H9 (cell line): ENCODE measurements around the gene TRPM2. TPM values are rescaled to one million over a fixed set of nuclear protein-coding genes. Genes with fewer than 3 reads are reported as not detected.

ENCODE experiments used
- DNase-seq: peaks from one replicate; pipeline ENCODE4 v3.0.0-alpha.2; 2017
- H2AFZ ChIP-seq: one replicate; pipeline ENCODE4 v1.6.1; 2013; ENCODE audit warnings: mild to moderate bottlenecking, low read length, control low read depth, moderate library complexity
- H2AK5ac ChIP-seq: 2 replicates; pipeline ENCODE4 v1.6.1; 2013; ENCODE audit warnings: low read length, control low read depth, mixed read lengths; ENCODE audit not compliant: insufficient read length
- H2BK120ac ChIP-seq: one replicate; pipeline ENCODE4 v1.6.1; 2013; ENCODE audit warnings: low read depth, mild to moderate bottlenecking, low read length, control low read depth, inconsistent platforms; ENCODE audit not compliant: poor library complexity, severe bottlenecking
- H2BK12ac ChIP-seq: 2 replicates; pipeline ENCODE4 v1.6.1; 2013; ENCODE audit warnings: low read length, control low read depth, mixed read lengths, low read depth; ENCODE audit not compliant: insufficient read length
- H2BK15ac ChIP-seq: 2 replicates; pipeline ENCODE4 v1.6.1; 2013; ENCODE audit warnings: low read depth, low read length, control low read depth
- H2BK20ac ChIP-seq: one replicate; pipeline ENCODE4 v1.6.1; 2013; ENCODE audit warnings: low read depth, mild to moderate bottlenecking, low read length, control low read depth, inconsistent platforms; ENCODE audit not compliant: poor library complexity, severe bottlenecking
- H2BK5ac ChIP-seq: 2 replicates; pipeline ENCODE4 v1.6.1; 2013; ENCODE audit warnings: low read length, control low read depth, mixed read lengths; ENCODE audit not compliant: insufficient read length
- H3K14ac ChIP-seq: 2 replicates; pipeline ENCODE4 v1.6.1; 2013; ENCODE audit warnings: low read length, control low read depth; ENCODE audit not compliant: insufficient read depth
- H3K18ac ChIP-seq: 2 replicates; pipeline ENCODE4 v1.6.1; 2013; ENCODE audit warnings: low read depth, mild to moderate bottlenecking, mixed read lengths, low read length, control low read depth; ENCODE audit not compliant: insufficient read length
- H3K23ac ChIP-seq: 2 replicates; pipeline ENCODE4 v1.6.1; 2013; ENCODE audit warnings: low read length, control low read depth, mixed read lengths, low read depth; ENCODE audit not compliant: insufficient read length
- H3K23me2 ChIP-seq: 2 replicates; pipeline ENCODE4 v1.6.1; 2013; ENCODE audit warnings: low read depth, mild to moderate bottlenecking, mixed read lengths, low read length, control low read depth; ENCODE audit not compliant: insufficient read length, poor library complexity, severe bottlenecking
- H3K27ac ChIP-seq: 2 replicates; pipeline ENCODE4 v1.5.1; 2013; ENCODE audit warnings: low read length, control low read depth, mixed read lengths, low read depth; ENCODE audit not compliant: insufficient read length
- H3K27me3 ChIP-seq: 2 replicates; pipeline ENCODE4 v1.6.1; 2013; ENCODE audit warnings: low read length, control low read depth, inconsistent platforms; ENCODE audit not compliant: insufficient read depth
- H3K4ac ChIP-seq: 2 replicates; pipeline ENCODE4 v1.6.1; 2013; ENCODE audit warnings: low read depth, mild to moderate bottlenecking, control low read depth, inconsistent platforms, low read length, moderate library complexity
- H3K4me1 ChIP-seq: 2 replicates; pipeline ENCODE4 v1.6.1; 2013; ENCODE audit warnings: low read length, control low read depth, inconsistent platforms; ENCODE audit not compliant: insufficient read depth
- H3K4me2 ChIP-seq: 2 replicates; pipeline ENCODE4 v1.6.1; 2013; ENCODE audit warnings: low read length, control low read depth, mixed read lengths; ENCODE audit not compliant: insufficient read length, insufficient read depth
- H3K56ac ChIP-seq: 2 replicates; pipeline ENCODE4 v1.6.1; 2013; ENCODE audit warnings: low read depth, mild to moderate bottlenecking, mixed read lengths, low read length, control low read depth; ENCODE audit not compliant: insufficient read length
- H3K79me1 ChIP-seq: 2 replicates; pipeline ENCODE4 v1.6.1; 2013; ENCODE audit warnings: low read depth, mild to moderate bottlenecking, moderate library complexity, low read length, control low read depth, inconsistent platforms; ENCODE audit not compliant: insufficient read depth, poor library complexity, severe bottlenecking
- H3K79me2 ChIP-seq: 2 replicates; pipeline ENCODE4 v1.6.1; 2013; ENCODE audit warnings: low read length, control low read depth, inconsistent platforms; ENCODE audit not compliant: insufficient read depth
- H3K9ac ChIP-seq: 2 replicates; pipeline ENCODE4 v1.6.1; 2013; ENCODE audit warnings: low read length, control low read depth, mixed read lengths; ENCODE audit not compliant: insufficient read length; ENCODE audit errors: extremely low read depth
- H3K9me3 ChIP-seq: one replicate; pipeline ENCODE4 v1.6.1; 2013; ENCODE audit warnings: low read depth, low read length, inconsistent platforms; ENCODE audit not compliant: control insufficient read depth
- H3T11ph ChIP-seq: one replicate; pipeline ENCODE4 v1.6.1; 2013; ENCODE audit warnings: mild to moderate bottlenecking, low read length, control low read depth, inconsistent platforms
- H4K20me1 ChIP-seq: one replicate; pipeline ENCODE4 v1.6.1; 2013; ENCODE audit not compliant: control insufficient read depth, insufficient read length, insufficient read depth
- H4K5ac ChIP-seq: 2 replicates; pipeline ENCODE4 v1.6.1; 2013; ENCODE audit warnings: low read depth, mild to moderate bottlenecking, mixed read lengths, low read length, control low read depth; ENCODE audit not compliant: insufficient read length
- H4K8ac ChIP-seq: replicated peaks from 2 replicates; pipeline ENCODE4 v1.6.1; 2013; ENCODE audit warnings: low read length, control low read depth, mixed read lengths, low read depth; ENCODE audit not compliant: insufficient read length
- H4K91ac ChIP-seq: 2 replicates; pipeline ENCODE4 v1.6.1; 2013; ENCODE audit warnings: low read depth, mild to moderate bottlenecking, moderate library complexity, mixed read lengths, low read length, control low read depth; ENCODE audit not compliant: insufficient read length
- H3K27ac Mint-ChIP-seq, 3 experiments: 2 replicates in 2 of 3; 3 replicates in 1 of 3; pipeline ENCODE4 v1.8.0; 2020 to 2021; ENCODE audit warnings: mixed read lengths in 3 of 3, mild to moderate bottlenecking in 1 of 3, moderate library complexity in 1 of 3
- H3K27me3 Mint-ChIP-seq: 2 replicates; pipeline ENCODE4 v1.8.0; 2021; ENCODE audit warnings: low read depth, mild to moderate bottlenecking, moderate library complexity, mixed read lengths
- H3K36me3 Mint-ChIP-seq, 3 experiments: 2 replicates in 2 of 3; 3 replicates in 1 of 3; pipeline ENCODE4 v1.8.0; 2020 to 2021; ENCODE audit warnings: low read depth in 3 of 3, mixed read lengths in 3 of 3; ENCODE audit not compliant: insufficient read depth in 1 of 3
- H3K4me1 Mint-ChIP-seq, 2 experiments: 2 replicates each; pipeline ENCODE4 v1.8.0; 2020; ENCODE audit warnings: mixed read lengths in 2 of 2
- H3K4me3 Mint-ChIP-seq, 2 experiments: 2 replicates in 1 of 2; 3 replicates in 1 of 2; pipeline ENCODE4 v1.8.0; 2020 to 2021; ENCODE audit warnings: mild to moderate bottlenecking in 2 of 2, mixed read lengths in 2 of 2, moderate library complexity in 1 of 2
- H3K9me3 Mint-ChIP-seq, 2 experiments: 2 replicates in 1 of 2; 3 replicates in 1 of 2; pipeline ENCODE4 v1.8.0; 2020; ENCODE audit warnings: mild to moderate bottlenecking in 2 of 2, mixed read lengths in 2 of 2, moderate library complexity in 1 of 2
- CTCF ChIP-seq: fragments of 200-600 bp; sonication (generic); conservative IDR thresholded peaks from 3 replicates; pipeline ENCODE4 v1.8.0; 2021; ENCODE audit warnings: antibody characterized with exemption, mild to moderate bottlenecking
- WGBS: extraction: QIAGEN DNeasy Blood & Tissue Kit; methylation state at CpG from one replicate; pipeline ENCODE4 v1.1.7; 2013; ENCODE audit warnings: missing lambda C conversion rate, low lambda C conversion rate, mixed read lengths; ENCODE audit not compliant: insufficient read length; ENCODE audit errors: extremely low coverage; 5-methylcytosine and 5-hydroxymethylcytosine counted together
- total RNA-seq: library from RNA; stranded (reverse); gene quantifications from 2 replicates; pipeline ENCODE4 v1.2.1, GENCODE V29; 2021

Gene TRPM2
- total RNA-seq, 1 experiment from 2014 or later, result 0.68 TPM

GRCh38 chr21:44407493-44407892, 54.1 kb downstream of the TRPM2 start:
- no peaks in the 10 kb centered on the region for H3K9me3 ChIP-seq
- H4K20me1 ChIP-seq, result no peaks in the 10 kb centered on the region
- H3K23me2 ChIP-seq, result no peaks in the 10 kb centered on the region
- H3K4me3 Mint-ChIP-seq, result no peak overlapping the region
- no peak overlapping the region for H3K14ac ChIP-seq
- H3K18ac ChIP-seq, result no peak overlapping the region
- H3K56ac ChIP-seq, result no peak overlapping the region
- no peak overlapping the region for H3K4ac ChIP-seq
- no peak overlapping the region for H2AK5ac ChIP-seq
- no peak overlapping the region for H3K4me2 ChIP-seq
- H3K27me3 Mint-ChIP-seq, result peaks cover 7% of the 10 kb centered on the region
- no peaks in the 10 kb centered on the region for H3K79me2 ChIP-seq
- H3K27ac ChIP-seq, result no peak overlapping the region
- H4K91ac ChIP-seq, result no peak overlapping the region
- no peak overlapping the region for H4K5ac ChIP-seq
- H3K4me1 Mint-ChIP-seq, result 0 out of 4 replicates have a peak, but pooled peaks cover 0 to 2% of the 10 kb centered on the region in 2 experiments
- no peak overlapping the region for H3K9ac ChIP-seq
- H2BK5ac ChIP-seq, result no peak overlapping the region
- H3K27ac Mint-ChIP-seq, result no peak overlapping the region
- no peak overlapping the region for H2AFZ ChIP-seq
- no peaks in the 10 kb centered on the region for H3K4me1 ChIP-seq
- no CpG with 5 or more reads among the region's 7 CpGs for WGBS
- no peak overlapping the region for H2BK12ac ChIP-seq
- TF ChIP-seq CTCF, result no peak
- DNase-seq, result no peak
- H4K8ac ChIP-seq, result no peak overlapping the region
- no peak overlapping the region for H2BK15ac ChIP-seq
- peaks cover 4 to 6% (median 5%) of the 10 kb centered on the region in 3 experiments; a peak in 6 of 7 replicates for H3K36me3 Mint-ChIP-seq
- no peak overlapping the region for H3T11ph ChIP-seq
- H3K9me3 Mint-ChIP-seq, result peaks cover 21 to 38% of the 10 kb centered on the region in 2 experiments
- H2BK20ac ChIP-seq, result no peak overlapping the region
- no peaks in the 10 kb centered on the region for H3K27me3 ChIP-seq
- H2BK120ac ChIP-seq, result no peak overlapping the region
- no peak overlapping the region for H3K23ac ChIP-seq
- H3K79me1 ChIP-seq, result no peaks in the 10 kb centered on the region
